ENCODE results near the gene STMN3.

DNA sequence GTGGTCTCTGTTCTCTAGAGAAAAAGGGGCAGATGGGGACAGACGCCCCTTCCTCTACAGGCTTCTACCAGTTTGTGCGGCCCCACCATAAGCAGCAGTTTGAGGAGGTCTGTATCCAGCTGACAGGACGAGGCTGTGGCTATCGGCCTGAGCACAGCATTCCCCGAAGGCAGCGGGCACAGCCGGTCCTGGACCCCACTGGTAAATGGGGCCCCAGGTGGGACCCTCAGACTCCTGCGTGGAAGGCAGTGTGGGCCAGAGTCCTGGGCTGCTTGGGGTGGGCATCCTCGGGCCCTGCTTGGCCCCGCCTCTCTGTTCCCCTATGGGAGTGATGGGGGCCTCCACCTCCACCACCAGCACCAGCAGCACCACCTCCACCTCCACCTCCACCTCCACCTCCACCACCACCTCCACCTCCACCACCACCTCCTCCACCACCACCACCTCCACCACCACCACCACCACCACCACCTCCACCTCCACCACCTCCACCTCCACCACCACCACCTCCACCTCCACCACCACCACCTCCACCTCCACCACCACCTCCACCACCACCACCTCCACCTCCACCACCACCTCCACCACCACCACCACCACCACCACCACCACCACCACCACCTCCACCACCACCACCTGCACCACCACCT is 40.0 kb upstream of the STMN3 start:
- TF ChIP-seq YY1 (IDR thresholded peaks at IDR 0.05; ENCODE audit: insufficient read depth, insufficient read length) (no peak), ZNF274 (IDR thresholded peaks at IDR 0.05; ENCODE audit: low read depth, low read length) (no peak)

All from NT2/D1 (cell line).